Kidney (tissue), 14 donors: ENCODE measurements around the gene NEUROD2. TPM values are rescaled to one million over a fixed set of nuclear protein-coding genes. Genes with fewer than 3 reads are reported as not detected.

Source experiments
- DNase-seq, 5 donors: peaks; one replicate each; pipeline ENCODE4 v3.0.0-alpha.2; 2013 to 2020
- FAIRE-seq: peaks from 2 replicates; lab custom pipeline; 2012; peaks lifted over from hg19 to GRCh38; lab: Jason Lieb, UNC
- H3K27ac ChIP-seq, 2 donors: one replicate each; pipeline ENCODE4 v1.7.0; 2013; ENCODE audit warnings: low read depth in 2 of 2, low read length in 2 of 2, inconsistent platforms in 1 of 2
- H3K27me3 ChIP-seq: one replicate; pipeline ENCODE4 v1.7.1; 2013; ENCODE audit warnings: low read length, inconsistent platforms; ENCODE audit not compliant: control insufficient read depth, insufficient read depth
- H3K36me3 ChIP-seq, 3 donors: one replicate each; pipeline versions ENCODE4 v1.7.0 to v1.7.1; 2013; ENCODE audit warnings: low read length in 3 of 3, control low read depth in 1 of 3, inconsistent platforms in 1 of 3; ENCODE audit not compliant: insufficient read depth in 3 of 3, control insufficient read depth in 2 of 3
- H3K4me1 ChIP-seq, 3 donors: one replicate each; pipeline versions ENCODE4 v1.7.0 to v1.7.1; 2013; ENCODE audit warnings: low read length in 3 of 3, inconsistent platforms in 1 of 3, low read depth in 1 of 3; ENCODE audit not compliant: control insufficient read depth in 2 of 3, insufficient read depth in 2 of 3
- H3K4me3 ChIP-seq, 3 donors: one replicate each; pipeline versions ENCODE4 v1.7.0 to v1.8.1; 2013; ENCODE audit warnings: low read length in 3 of 3, control low read depth in 1 of 3, inconsistent platforms in 1 of 3
- H3K9ac ChIP-seq, 3 donors: one replicate each; pipeline versions ENCODE4 v1.7.0 to v1.7.1; 2013; ENCODE audit warnings: low read length in 3 of 3, control low read depth in 1 of 3, inconsistent platforms in 1 of 3
- H3K9me3 ChIP-seq, 3 donors: one replicate each; pipeline versions ENCODE4 v1.7.0 to v1.7.1; 2013; ENCODE audit warnings: low read length in 3 of 3, control low read depth in 1 of 3, inconsistent platforms in 1 of 3; ENCODE audit not compliant: control insufficient read depth in 2 of 3, insufficient read depth in 1 of 3
- intact Hi-C: fragments of 100-400 bp; cut with DNase I; formaldehyde crosslinking; loops from one replicate; pipeline ENCODE4 v1.11.1; 2022
- polyA plus RNA-seq: library from polyadenylated mRNA; stranded (reverse); fragments of 350-450 nt; fragmentation: Illumina TruSeq; extraction: RNeasy Lipid Tissue Mini Kit (QIAGEN cat#74804); gene quantifications from one replicate; pipeline ENCODE4 v1.2.3, GENCODE V29; 2014; ENCODE audit warnings: low read depth, low replicate concordance; ENCODE audit not compliant: insufficient read depth
- total RNA-seq: library from RNA; stranded (reverse); fragmentation: NEBNext Ultra II Directional; extraction: Animal tissue kit (Norgen Biotek cat#: 25700); gene quantifications from one replicate; pipeline ENCODE4 v1.2.1, GENCODE V29; 2021
- TF ChIP-seq, protein P1 (sequence below): IDR thresholded peaks from 3 replicates; pipeline ENCODE4 v1.5.1; 2012; ENCODE audit warnings: mild to moderate bottlenecking, moderate library complexity, borderline replicate concordance; ENCODE audit not compliant: insufficient read depth; ENCODE audit errors: extremely low read depth
- donor health status: control.
- donor health status: control.
- donor health status: control.
- donor health status: control.
- donor health status: control.
- donor health status: DM: yes; HTN: yes; CAD: no.
- donor health status: Normal renal cell carcinoma (clear cell type).

The NEUROD2 gene
- total and polyA plus RNA-seq, 2 donors from 2014 or later, result not detected

DNA sequence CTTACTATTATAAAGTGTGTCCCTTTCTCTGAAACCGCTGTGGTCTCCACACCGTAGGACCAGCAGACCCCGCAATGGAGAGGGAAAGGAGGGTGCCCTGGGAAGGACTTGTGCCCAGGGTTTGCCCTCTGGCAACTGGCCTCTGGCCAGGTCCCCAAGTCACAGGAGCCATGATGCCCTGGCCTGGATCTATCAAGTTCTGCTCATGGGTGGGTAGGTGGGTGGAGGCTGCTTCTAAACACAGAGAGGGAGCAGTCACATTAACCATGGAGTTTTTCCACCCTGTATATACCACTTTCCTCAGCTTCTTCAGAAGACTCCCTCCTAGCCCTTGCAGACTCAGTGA is 9.4 kb upstream of the NEUROD2 start:
- Histone ChIP-seq H3K4me1 (peaks cover 0 to 2% (median 1%) of the 10 kb centered on the region in 3 donors), H3K4me3 (no peak overlapping the region), H3K9me3 (no peaks in the 10 kb centered on the region), H3K36me3 (no peaks in the 10 kb centered on the region), H3K27me3 (peaks cover 2% of the 10 kb centered on the region), H3K27ac (no peak overlapping the region), H3K9ac (no peak overlapping the region)
- FAIRE-seq, result no peak
- no peak for DNase-seq
- TF ChIP-seq, protein P1, sequence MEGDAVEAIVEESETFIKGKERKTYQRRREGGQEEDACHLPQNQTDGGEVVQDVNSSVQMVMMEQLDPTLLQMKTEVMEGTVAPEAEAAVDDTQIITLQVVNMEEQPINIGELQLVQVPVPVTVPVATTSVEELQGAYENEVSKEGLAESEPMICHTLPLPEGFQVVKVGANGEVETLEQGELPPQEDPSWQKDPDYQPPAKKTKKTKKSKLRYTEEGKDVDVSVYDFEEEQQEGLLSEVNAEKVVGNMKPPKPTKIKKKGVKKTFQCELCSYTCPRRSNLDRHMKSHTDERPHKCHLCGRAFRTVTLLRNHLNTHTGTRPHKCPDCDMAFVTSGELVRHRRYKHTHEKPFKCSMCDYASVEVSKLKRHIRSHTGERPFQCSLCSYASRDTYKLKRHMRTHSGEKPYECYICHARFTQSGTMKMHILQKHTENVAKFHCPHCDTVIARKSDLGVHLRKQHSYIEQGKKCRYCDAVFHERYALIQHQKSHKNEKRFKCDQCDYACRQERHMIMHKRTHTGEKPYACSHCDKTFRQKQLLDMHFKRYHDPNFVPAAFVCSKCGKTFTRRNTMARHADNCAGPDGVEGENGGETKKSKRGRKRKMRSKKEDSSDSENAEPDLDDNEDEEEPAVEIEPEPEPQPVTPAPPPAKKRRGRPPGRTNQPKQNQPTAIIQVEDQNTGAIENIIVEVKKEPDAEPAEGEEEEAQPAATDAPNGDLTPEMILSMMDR, result no peak
- intact Hi-C loops, result no loop called here

DNA sequence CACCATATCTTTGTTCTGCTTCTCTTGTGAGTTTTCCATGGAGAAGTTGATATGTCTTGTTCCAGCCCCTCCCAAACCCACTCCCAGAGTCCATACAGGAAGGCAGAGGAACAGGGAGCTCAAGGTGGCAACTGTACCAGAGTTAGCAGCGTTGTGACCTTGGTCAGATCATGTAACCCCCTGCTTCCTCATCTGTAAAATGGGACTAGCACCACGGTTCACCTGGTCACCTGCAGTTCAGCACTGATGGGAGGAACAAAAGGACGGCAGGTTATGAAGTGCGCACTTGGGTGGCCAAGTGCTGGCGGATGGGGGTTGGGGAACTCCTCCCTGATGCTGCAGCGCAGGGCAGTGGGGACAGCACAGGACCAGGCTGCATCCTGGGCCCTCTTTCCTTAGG is 7.7 kb upstream of the NEUROD2 start:
- no peaks in the 10 kb centered on the region for H3K9me3 ChIP-seq
- H3K36me3 ChIP-seq, result no peaks in the 10 kb centered on the region
- intact Hi-C loops, result no loop called here

DNA sequence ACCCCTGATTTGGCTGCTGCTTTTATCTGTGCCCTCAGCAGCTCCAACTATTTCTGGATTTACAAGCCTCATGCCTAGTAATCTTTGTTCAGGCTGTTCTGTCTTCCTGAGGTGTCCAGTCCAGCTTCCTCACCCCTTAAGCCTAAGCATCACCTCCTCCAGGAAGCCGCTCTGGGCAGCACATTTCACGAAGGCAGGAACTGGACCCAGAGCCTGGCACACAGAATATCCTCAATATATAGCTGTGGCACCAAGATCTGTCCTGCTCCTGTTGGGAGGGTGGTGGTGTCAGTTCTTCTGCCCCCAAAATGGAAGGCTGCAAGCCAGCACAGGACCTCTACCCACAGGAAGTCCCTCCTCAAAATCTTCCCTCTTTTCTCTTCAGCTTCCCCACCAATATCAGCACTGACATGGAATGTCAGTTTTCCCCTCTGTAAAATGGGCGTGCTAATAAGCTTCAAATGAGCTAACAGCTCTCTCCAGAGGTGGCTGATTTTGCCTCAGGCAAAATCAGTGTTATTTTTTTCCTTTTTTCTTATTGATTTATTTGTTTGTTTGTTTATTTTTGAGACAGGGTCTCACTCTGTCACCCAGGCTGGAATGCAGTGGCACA is 6.9 kb upstream of the NEUROD2 start:
- no peak overlapping the region for H3K27ac ChIP-seq
- intact Hi-C loops, result no loop called here
- H3K4me1 ChIP-seq, result no peaks in the 10 kb centered on the region
- H3K9me3 ChIP-seq, result no peaks in the 10 kb centered on the region
- DNase-seq, result no peak
- no peak for FAIRE-seq
- H3K36me3 ChIP-seq, result no peaks in the 10 kb centered on the region
- H3K9ac ChIP-seq, result no peak overlapping the region
- TF ChIP-seq, protein P1, result no peak
- peaks cover 4% of the 10 kb centered on the region for H3K27me3 ChIP-seq
- no peak overlapping the region for H3K4me3 ChIP-seq

More for the DNA sequence above, 7.7 kb upstream of the NEUROD2 start:
- H3K27me3 ChIP-seq, result peaks cover 2% of the 10 kb centered on the region
- no peak overlapping the region for H3K27ac ChIP-seq
- no peak overlapping the region for H3K4me3 ChIP-seq
- no peaks in the 10 kb centered on the region for H3K4me1 ChIP-seq
- FAIRE-seq (no peak), DNase-seq (peak in 1 of 5 donors; percentile 43)
- TF ChIP-seq, protein P1, result no peak
- H3K9ac ChIP-seq, result no peak overlapping the region
